T-helper 2 cell treated with Interferon-gamma antibody and Interleukin-4, amounts not matched to agents 5 μg/mL and 100 μg/mL, for 36 hours (primary cell): ENCODE measurements around the gene DGKB.

ENCODE experiments used
- DNase-seq: peaks from one replicate; pipeline ENCODE4 v3.0.0; 2021; ENCODE audit warnings: low spot score
- H3K27ac Mint-ChIP-seq: one replicate; pipeline ENCODE4 v1.8.0; 2021; ENCODE audit warnings: mild to moderate bottlenecking, mixed read lengths
- H3K27me3 Mint-ChIP-seq: one replicate; pipeline ENCODE4 v1.8.0; 2021; ENCODE audit warnings: low read depth, mixed read lengths
- H3K36me3 Mint-ChIP-seq: one replicate; pipeline ENCODE4 v1.8.0; 2021; ENCODE audit warnings: low read depth, mixed read lengths
- H3K4me1 Mint-ChIP-seq: one replicate; pipeline ENCODE4 v1.8.0; 2021; ENCODE audit warnings: low read depth, mixed read lengths
- H3K4me3 Mint-ChIP-seq: one replicate; pipeline ENCODE4 v1.8.0; 2022; ENCODE audit warnings: mild to moderate bottlenecking, moderate library complexity, mixed read lengths
- H3K9me3 Mint-ChIP-seq: one replicate; pipeline ENCODE4 v1.8.0; 2021; ENCODE audit warnings: mixed read lengths

The DGKB gene

GRCh38 chr7:14430926-14431325 lies 471.6 kb downstream of the DGKB start:
- Mint-ChIP-seq H3K27me3 (no peaks in the 10 kb centered on the region), H3K36me3 (no peaks in the 10 kb centered on the region), H3K4me1 (no peaks in the 10 kb centered on the region), H3K9me3 (peaks cover 22% of the 10 kb centered on the region), H3K27ac (no peak overlapping the region), H3K4me3 (no peak overlapping the region)
- no peak for DNase-seq

GRCh38 chr7:14425559-14425958 lies 477.0 kb downstream of the DGKB start:
- Mint-ChIP-seq H3K4me3 (no peak overlapping the region), H3K27me3 (no peaks in the 10 kb centered on the region), H3K4me1 (no peaks in the 10 kb centered on the region), H3K9me3 (peaks cover 12% of the 10 kb centered on the region), H3K27ac (no peak overlapping the region), H3K36me3 (no peaks in the 10 kb centered on the region)
- no peak for DNase-seq

GRCh38 chr7:14424675-14425074 lies 477.9 kb downstream of the DGKB start:
- Mint-ChIP-seq H3K4me1 (no peaks in the 10 kb centered on the region), H3K4me3 (no peak overlapping the region), H3K27ac (no peak overlapping the region), H3K36me3 (no peaks in the 10 kb centered on the region), H3K9me3 (peaks cover 12% of the 10 kb centered on the region), H3K27me3 (no peaks in the 10 kb centered on the region)
- DNase-seq: no peak

GRCh38 chr7:14420768-14421167 lies 481.8 kb downstream of the DGKB start:
- Mint-ChIP-seq H3K27ac (no peak overlapping the region), H3K4me3 (no peak overlapping the region), H3K4me1 (no peaks in the 10 kb centered on the region), H3K36me3 (no peaks in the 10 kb centered on the region), H3K9me3 (peaks cover 11% of the 10 kb centered on the region), H3K27me3 (no peaks in the 10 kb centered on the region)
- DNase-seq: no peak

GRCh38 chr7:14419531-14419930 lies 483.0 kb downstream of the DGKB start:
- Mint-ChIP-seq H3K27me3 (no peaks in the 10 kb centered on the region), H3K4me1 (no peaks in the 10 kb centered on the region), H3K27ac (no peak overlapping the region), H3K36me3 (no peaks in the 10 kb centered on the region), H3K4me3 (no peak overlapping the region), H3K9me3 (peaks cover 11% of the 10 kb centered on the region)
- DNase-seq: no peak

- Mint-ChIP-seq H3K4me1 (no peaks in the 10 kb centered on the region), H3K36me3 (no peaks in the 10 kb centered on the region), H3K27me3 (no peaks in the 10 kb centered on the region), H3K4me3 (no peak overlapping the region), H3K9me3 (peaks cover 6% of the 10 kb centered on the region), H3K27ac (no peak overlapping the region)
- DNase-seq: no peak
Observed at GRCh38 chr7:14418633-14419032, 483.9 kb downstream of the DGKB start.

GRCh38 chr7:14414274-14414986 lies 488.1 kb downstream of the DGKB start:
- DNase-seq: no peak
- H3K27me3 Mint-ChIP-seq: no peaks in the 10 kb centered on the region
- H3K27ac Mint-ChIP-seq: no peak overlapping the region
- H3K4me3 Mint-ChIP-seq: no peak overlapping the region
- peaks cover 11% of the 10 kb centered on the region for H3K9me3 Mint-ChIP-seq
- H3K36me3 Mint-ChIP-seq: no peaks in the 10 kb centered on the region
- H3K4me1 Mint-ChIP-seq: no peaks in the 10 kb centered on the region

- H3K4me3 Mint-ChIP-seq: no peak overlapping the region
- no peaks in the 10 kb centered on the region for H3K27me3 Mint-ChIP-seq
- H3K36me3 Mint-ChIP-seq: no peaks in the 10 kb centered on the region
- H3K4me1 Mint-ChIP-seq: no peaks in the 10 kb centered on the region
- no peak for DNase-seq
- H3K9me3 Mint-ChIP-seq: peaks cover 5% of the 10 kb centered on the region
- no peak overlapping the region for H3K27ac Mint-ChIP-seq
Observed at GRCh38 chr7:14407246-14408015, 495.1 kb downstream of the DGKB start.

GRCh38 chr7:14403587-14403986 lies 499.0 kb downstream of the DGKB start:
- no peaks in the 10 kb centered on the region for H3K4me1 Mint-ChIP-seq
- H3K27ac Mint-ChIP-seq: no peak overlapping the region
- DNase-seq: no peak
- no peaks in the 10 kb centered on the region for H3K36me3 Mint-ChIP-seq
- no peak overlapping the region for H3K4me3 Mint-ChIP-seq
- no peaks in the 10 kb centered on the region for H3K27me3 Mint-ChIP-seq
- peaks cover 3% of the 10 kb centered on the region for H3K9me3 Mint-ChIP-seq

GRCh38 chr7:14400271-14400670 lies 502.3 kb downstream of the DGKB start:
- Mint-ChIP-seq H3K27me3 (no peaks in the 10 kb centered on the region), H3K4me1 (no peaks in the 10 kb centered on the region), H3K27ac (no peak overlapping the region), H3K4me3 (no peak overlapping the region), H3K36me3 (no peaks in the 10 kb centered on the region), H3K9me3 (peaks cover 3% of the 10 kb centered on the region)
- no peak for DNase-seq

- no peak for DNase-seq
- Mint-ChIP-seq H3K9me3 (peaks cover 3% of the 10 kb centered on the region), H3K4me1 (no peaks in the 10 kb centered on the region), H3K27ac (no peak overlapping the region), H3K27me3 (no peaks in the 10 kb centered on the region), H3K36me3 (no peaks in the 10 kb centered on the region), H3K4me3 (no peak overlapping the region)
Observed at GRCh38 chr7:14398526-14398925, 504.0 kb downstream of the DGKB start.

- Mint-ChIP-seq H3K27ac (no peak overlapping the region), H3K9me3 (no peaks in the 10 kb centered on the region), H3K4me1 (no peaks in the 10 kb centered on the region), H3K4me3 (no peak overlapping the region), H3K27me3 (no peaks in the 10 kb centered on the region), H3K36me3 (no peaks in the 10 kb centered on the region)
- no peak for DNase-seq
Observed at GRCh38 chr7:14395860-14396259, 506.7 kb downstream of the DGKB start.

- Mint-ChIP-seq H3K27ac (no peak overlapping the region), H3K27me3 (no peaks in the 10 kb centered on the region), H3K36me3 (no peaks in the 10 kb centered on the region), H3K4me3 (no peak overlapping the region), H3K4me1 (no peaks in the 10 kb centered on the region), H3K9me3 (no peaks in the 10 kb centered on the region)
- DNase-seq: no peak
Observed at GRCh38 chr7:14394786-14395185, 507.8 kb downstream of the DGKB start.

- Mint-ChIP-seq H3K27ac (no peak overlapping the region), H3K4me1 (no peaks in the 10 kb centered on the region)
Observed at GRCh38 chr7:14389595-14389994, 513.0 kb downstream of the DGKB start.

More at GRCh38 chr7:14389595-14389994, 513.0 kb downstream of the DGKB start:
- H3K9me3 Mint-ChIP-seq: peaks cover 4% of the 10 kb centered on the region
- no peaks in the 10 kb centered on the region for H3K36me3 Mint-ChIP-seq
- no peaks in the 10 kb centered on the region for H3K27me3 Mint-ChIP-seq
- DNase-seq: no peak
- no peak overlapping the region for H3K4me3 Mint-ChIP-seq
